GM18511 (cell line): ENCODE data around the gene NCAPD2.

ENCODE experiments used
- ATAC-seq: cut with Tn5 transposase; IDR thresholded peaks from one replicate; pipeline ENCODE4 v1.9.1; 2021; ENCODE audit warnings: mild to moderate bottlenecking, moderate library complexity; ENCODE audit not compliant: unreplicated experiment

Gene NCAPD2

GRCh38 chr12:6569312-6569711 lies 75.4 kb downstream of the NCAPD2 start:
- ATAC-seq = no peak

GRCh38 chr12:6569786-6570185 lies 75.9 kb downstream of the NCAPD2 start:
- no peak for ATAC-seq

- no peak for ATAC-seq
Measured at GRCh38 chr12:6570264-6570887, 76.5 kb downstream of the NCAPD2 start.

- no peak for ATAC-seq
Measured at GRCh38 chr12:6573001-6573400, 79.1 kb downstream of the NCAPD2 start.

- no peak for ATAC-seq
Measured at GRCh38 chr12:6574576-6575295, 80.8 kb downstream of the NCAPD2 start.

- no peak for ATAC-seq
Measured at GRCh38 chr12:6575648-6576047, 81.7 kb downstream of the NCAPD2 start.
